Measurements from ENCODE around the gene OR8B3. TPM values are rescaled to one million over a fixed set of nuclear protein-coding genes. Genes with fewer than 3 reads are reported as not detected.

The OR8B3 gene
- total and polyA plus RNA-seq, 2 donors (not counting 1 experiment from before 2014, with no cell fraction given), result not detected

Other genes with a start within 250 kb of the OR8B3 start
- gene OR10D3, start 215.7 kb downstream of the OR8B3 start, total RNA-seq, result not detected in 2 replicates
- gene OR10D3, start 215.7 kb downstream of the OR8B3 start, polyA plus RNA-seq, result not detected in 2 replicates
- gene OR8G1, start 157.9 kb downstream of the OR8B3 start, total RNA-seq, result not detected in 2 replicates
- not detected in 2 replicates for gene OR8G1, start 157.9 kb downstream of the OR8B3 start, polyA plus RNA-seq
- not detected in 2 replicates for gene OR8G5, start 142.6 kb downstream of the OR8B3 start, total RNA-seq
- not detected in 2 replicates for gene OR8G5, start 142.6 kb downstream of the OR8B3 start, polyA plus RNA-seq
- gene OR8D1, start 85.1 kb downstream of the OR8B3 start, total RNA-seq, result not detected in 2 replicates
- 0.12 TPM in 1 of 2 replicates, not detected in the other for gene OR8D1, start 85.1 kb downstream of the OR8B3 start, polyA plus RNA-seq
- not detected in 2 replicates for gene OR8D2, start 78.8 kb downstream of the OR8B3 start, total RNA-seq
- not detected in 2 replicates for gene OR8D2, start 78.8 kb downstream of the OR8B3 start, polyA plus RNA-seq
- gene OR8B2, start 14.5 kb downstream of the OR8B3 start, total RNA-seq, result not detected in 2 replicates
- not detected in 2 replicates for gene OR8B2, start 14.5 kb downstream of the OR8B3 start, polyA plus RNA-seq
- gene OR8B4, start 25.8 kb upstream of the OR8B3 start, total RNA-seq, result not detected in 2 replicates
- not detected in 2 replicates for gene OR8B4, start 25.8 kb upstream of the OR8B3 start, polyA plus RNA-seq
- not detected in 2 replicates for gene OR8B8, start 46.7 kb upstream of the OR8B3 start, total RNA-seq
- not detected in 2 replicates for gene OR8B8, start 46.7 kb upstream of the OR8B3 start, polyA plus RNA-seq
- not detected in 2 replicates for gene OR8B12, start 144.6 kb upstream of the OR8B3 start, total RNA-seq
- gene OR8B12, start 144.6 kb upstream of the OR8B3 start, polyA plus RNA-seq, result not detected in 2 replicates
- gene OR8A1, start 171.0 kb upstream of the OR8B3 start, total RNA-seq, result not detected in 2 replicates
- gene OR8A1, start 171.0 kb upstream of the OR8B3 start, polyA plus RNA-seq, result not detected in 2 replicates
- gene PANX3, start 212.4 kb upstream of the OR8B3 start, total RNA-seq, result not detected in 2 replicates
- not detected in 2 replicates for gene PANX3, start 212.4 kb upstream of the OR8B3 start, polyA plus RNA-seq
- gene TBRG1, start 223.8 kb upstream of the OR8B3 start, total RNA-seq, result 66.8 and 71.5 TPM in 2 replicates
- 68.2 and 69.6 TPM in 2 replicates for gene TBRG1, start 223.8 kb upstream of the OR8B3 start, polyA plus RNA-seq